GM23338 (cell line): ENCODE measurements around the gene RBM7. TPM values are rescaled to one million over a fixed set of nuclear protein-coding genes. Genes with fewer than 3 reads are reported as not detected.

Experiments used
- ATAC-seq: fragments of 200-7000 bp; cut with Tn5 transposase; 3 replicates; pipeline ENCODE4 v1.9.1; 2020
- DNase-seq: peaks from one replicate; pipeline ENCODE4 v3.0.0-alpha.2; 2015; ENCODE audit warnings: low spot score
- H2AFZ ChIP-seq: fragments of 200-600 bp; sonication (generic); 2 replicates; pipeline ENCODE4 v1.8.0; 2016; ENCODE audit warnings: antibody characterized with exemption, mild to moderate bottlenecking, moderate library complexity
- H3F3A ChIP-seq: fragments of 200-600 bp; sonication (generic); replicated peaks from 2 replicates; pipeline ENCODE4 v1.8.0; 2017; ENCODE audit warnings: antibody characterized with exemption, mixed run types, low read depth
- H3K27ac ChIP-seq: fragments of 200-600 bp; sonication (generic); 2 replicates; pipeline ENCODE4 v1.6.1; 2016; ENCODE audit warnings: low read depth
- H3K27me3 ChIP-seq: fragments of 200-600 bp; sonication (generic); 2 replicates; pipeline ENCODE4 v1.8.0; 2016; ENCODE audit warnings: mild to moderate bottlenecking, mixed run types, moderate library complexity; ENCODE audit not compliant: insufficient read depth
- H3K36me3 ChIP-seq: fragments of 200-600 bp; sonication (generic); 2 replicates; pipeline ENCODE4 v1.8.0; 2016; ENCODE audit warnings: mild to moderate bottlenecking; ENCODE audit not compliant: insufficient read depth
- H3K4me1 ChIP-seq: fragments of 200-600 bp; sonication (generic); 2 replicates; pipeline ENCODE4 v1.8.0; 2016; ENCODE audit warnings: mild to moderate bottlenecking, moderate library complexity; ENCODE audit not compliant: insufficient read depth
- H3K4me2 ChIP-seq: fragments of 200-600 bp; sonication (generic); 2 replicates; pipeline ENCODE4 v1.7.1; 2017; ENCODE audit warnings: mixed run types
- H3K4me3 ChIP-seq: fragments of 200-600 bp; sonication (generic); 2 replicates; pipeline ENCODE4 v1.6.1; 2016; ENCODE audit warnings: mixed run types
- H3K79me2 ChIP-seq: fragments of 200-600 bp; sonication (generic); replicated peaks from 2 replicates; pipeline ENCODE4 v1.8.0; 2017; ENCODE audit warnings: mild to moderate bottlenecking; ENCODE audit not compliant: insufficient read depth
- H3K9me2 ChIP-seq: fragments of 200-600 bp; sonication (generic); 2 replicates; pipeline ENCODE4 v1.8.0; 2017; ENCODE audit not compliant: insufficient read depth
- H4K20me1 ChIP-seq: fragments of 200-600 bp; sonication (generic); replicated peaks from 2 replicates; pipeline ENCODE4 v1.8.0; 2017; ENCODE audit warnings: mild to moderate bottlenecking; ENCODE audit not compliant: insufficient read depth
- H3K27ac Mint-ChIP-seq: 2 replicates; pipeline ENCODE4 v1.8.0; 2020; ENCODE audit warnings: inconsistent platforms, mild to moderate bottlenecking, moderate library complexity, mixed read lengths
- H3K27me3 Mint-ChIP-seq: 3 replicates; pipeline ENCODE4 v1.8.0; 2022; ENCODE audit warnings: low read depth, mild to moderate bottlenecking, moderate library complexity, mixed read lengths, inconsistent platforms; ENCODE audit not compliant: insufficient read depth, poor library complexity
- H3K36me3 Mint-ChIP-seq: 3 replicates; pipeline ENCODE4 v1.8.0; 2021; ENCODE audit warnings: low read depth, mild to moderate bottlenecking, inconsistent platforms, moderate library complexity, mixed read lengths
- H3K4me1 Mint-ChIP-seq: 3 replicates; pipeline ENCODE4 v1.8.0; 2020; ENCODE audit warnings: mild to moderate bottlenecking, inconsistent platforms, mixed read lengths
- H3K4me3 Mint-ChIP-seq: 3 replicates; pipeline ENCODE4 v1.8.0; 2021; ENCODE audit warnings: moderate library complexity, mild to moderate bottlenecking, inconsistent platforms, mixed read lengths
- H3K9me3 Mint-ChIP-seq: 3 replicates; pipeline ENCODE4 v1.8.0; 2020; ENCODE audit warnings: moderate library complexity, mild to moderate bottlenecking, inconsistent platforms, mixed read lengths
- ETS1 ChIP-seq: IDR thresholded peaks from 2 replicates; pipeline ENCODE4 v1.6.1; 2016; ENCODE audit warnings: antibody characterized with exemption
- EZH2 ChIP-seq: fragments of 200-600 bp; sonication (generic); IDR thresholded peaks from one replicate; pipeline ENCODE4 v1.8.0; 2017; ENCODE audit warnings: antibody characterized with exemption, mild to moderate bottlenecking, low read depth; ENCODE audit not compliant: unreplicated experiment
- EZH2phosphoT487 ChIP-seq: fragments of 200-600 bp; sonication (generic); IDR thresholded peaks from one replicate; pipeline ENCODE4 v1.8.1; 2018; ENCODE audit warnings: antibody characterized with exemption; ENCODE audit not compliant: unreplicated experiment
- JUNB ChIP-seq: IDR thresholded peaks from one replicate; pipeline ENCODE4 v1.6.1; 2016; ENCODE audit warnings: antibody characterized with exemption; ENCODE audit not compliant: unreplicated experiment
- NANOG ChIP-seq: IDR thresholded peaks from 2 replicates; pipeline ENCODE4 v1.6.1; 2016; ENCODE audit warnings: antibody characterized with exemption, borderline replicate concordance
- POLR2AphosphoS5 ChIP-seq: IDR thresholded peaks from 2 replicates; pipeline ENCODE4 v1.6.1; 2016; ENCODE audit warnings: antibody characterized with exemption, low read depth
- REST ChIP-seq: IDR thresholded peaks from one replicate; pipeline ENCODE4 v1.6.1; 2018; ENCODE audit warnings: antibody characterized with exemption; ENCODE audit not compliant: unreplicated experiment
- STAT1 ChIP-seq: IDR thresholded peaks from one replicate; pipeline ENCODE4 v1.6.1; 2016; ENCODE audit warnings: antibody characterized with exemption; ENCODE audit not compliant: unreplicated experiment
- ZNF114 ChIP-seq: fragments of 250-450 bp; sonication (Bioruptor Pico); IDR thresholded peaks from 2 replicates; pipeline ENCODE4 v1.5.0; 2020; ENCODE audit warnings: mild to moderate bottlenecking, moderate library complexity
- ZNF331 ChIP-seq: fragments of 250-450 bp; sonication (Bioruptor Pico); IDR thresholded peaks from 2 replicates; pipeline ENCODE4 v1.5.0; 2020; ENCODE audit warnings: low read depth, mild to moderate bottlenecking, moderate library complexity
- ZNF462 ChIP-seq: fragments of 250-450 bp; sonication (Bioruptor Pico); IDR thresholded peaks from 2 replicates; pipeline ENCODE4 v1.5.0; 2020; ENCODE audit warnings: mild to moderate bottlenecking, moderate library complexity
- polyA plus RNA-seq: library from polyadenylated mRNA; unstranded; fragments of >200 nt; fragmentation: Nextera tagmentation; extraction: Ambion mirVana; gene quantifications from 2 replicates; pipeline ENCODE4 v1.2.1, GENCODE V29; 2016
- total RNA-seq: library from RNA; depleted of rRNA; stranded (reverse); fragments of >200 nt; shearing (Covaris generic); gene quantifications from 2 replicates; pipeline ENCODE4 v1.2.3, GENCODE V29; 2014

RBM7 gene
- total and polyA plus RNA-seq, 2 experiments from 2014 or later, result 31.5 to 57.2 TPM

GRCh38 chr11:114433376-114433775, 32.9 kb downstream of the RBM7 start (continued):
- TF ChIP-seq ETS1, result no peak
- TF ChIP-seq POLR2AphosphoS5, result no peak
- no peak for TF ChIP-seq JUNB

GRCh38 chr11:114438303-114438702, 37.8 kb downstream of the RBM7 start:
- H3K36me3 ChIP-seq, result no peaks in the 10 kb centered on the region
- peaks cover 5% of the 10 kb centered on the region; the same call in 1 of the 2 replicates for H3F3A ChIP-seq
- no peaks in the 10 kb centered on the region for H3K9me2 ChIP-seq
- peak overlapping the region; percentile 87 for H3K4me2 ChIP-seq
- Mint-ChIP-seq H3K27me3 (no peaks in the 10 kb centered on the region), H3K4me3 (peak overlapping the region; percentile 99), H3K4me1 (peaks cover 42% of the 10 kb centered on the region), H3K9me3 (no peaks in the 10 kb centered on the region; the same call in 2 of the 3 replicates), H3K27ac (peak overlapping the region; percentile 97), H3K36me3 (peaks cover 16% of the 10 kb centered on the region; the same call in 2 of the 3 replicates)
- ATAC-seq (peak; percentile 48), DNase-seq (peak; percentile 80)
- H4K20me1 ChIP-seq, result peaks cover 14% of the 10 kb centered on the region
- H3K79me2 ChIP-seq, result peaks cover 40% of the 10 kb centered on the region
- H3K27ac ChIP-seq, result peak overlapping the region; percentile 91
- no peaks in the 10 kb centered on the region for H3K27me3 ChIP-seq
- peak overlapping the region; percentile 72 for H3K4me3 ChIP-seq
- H2AFZ ChIP-seq, result no peak overlapping the region
- peaks cover 27% of the 10 kb centered on the region for H3K4me1 ChIP-seq
- TF ChIP-seq ETS1, result no peak
- no peak for TF ChIP-seq STAT1
- no peak for TF ChIP-seq POLR2AphosphoS5
- no peak for TF ChIP-seq NANOG
- TF ChIP-seq REST, result no peak
- TF ChIP-seq JUNB, result no peak
- TF ChIP-seq ZNF114 (CRISPR knock-in tag), result no peak
- TF ChIP-seq ZNF462, result no peak
- no peak for TF ChIP-seq EZH2phosphoT487
- TF ChIP-seq ZNF331 (CRISPR knock-in tag), result no peak
- TF ChIP-seq EZH2, result no peak
